Epithelial cell of proximal tubule (primary cell): ENCODE data around the gene XNDC1N. TPM values are rescaled to one million over a fixed set of nuclear protein-coding genes. Genes with fewer than 3 reads are reported as not detected.

ENCODE experiments used
- total RNA-seq: library from RNA; depleted of rRNA; stranded (reverse); fragments of >200 nt; gene quantifications from 2 replicates; pipeline ENCODE4 v1.2.3, GENCODE V29; 2015

Gene XNDC1N
- total RNA-seq, 1 donor from 2014 or later, result 10.6 TPM

Other genes with a start within 250 kb of the XNDC1N start
- gene DEFB108B, start 95.4 kb downstream of the XNDC1N start, total RNA-seq, result not detected in 2 replicates
- gene DEFB131B, start 50.1 kb downstream of the XNDC1N start, total RNA-seq, result not detected in 2 replicates
- gene RNF121, start 452 bp upstream of the XNDC1N start, total RNA-seq, result 9.3 and 28.6 TPM in 2 replicates
- 1.0 and 1.7 TPM in 2 replicates for gene IL18BP, start 70.3 kb upstream of the XNDC1N start, total RNA-seq
- 116 TPM in 2 replicates for gene NUMA1, start 151.9 kb upstream of the XNDC1N start, total RNA-seq
- 3.7 and 6.7 TPM in 2 replicates for gene LRRC51, start 152.3 kb upstream of the XNDC1N start, total RNA-seq
- gene LAMTOR1, start 174.7 kb upstream of the XNDC1N start, total RNA-seq, result 149 and 156 TPM in 2 replicates
- gene TOMT, start 177.3 kb upstream of the XNDC1N start, total RNA-seq, result not detected in 2 replicates
- gene ANAPC15, start 184.1 kb upstream of the XNDC1N start, total RNA-seq, result 66.6 and 87.4 TPM in 2 replicates
- gene FOLR3, start 207.1 kb upstream of the XNDC1N start, total RNA-seq, result 0.65 TPM in 1 of 2 replicates, not detected in the other